ENCODE results near the gene MTPN.

The MTPN gene

GRCh38 chr7:135938563-135938962 is 38.6 kb downstream of the MTPN start:
- Histone ChIP-seq H3K4me3 (ENCODE audit: low read length) (no peak overlapping the region), H3K36me3 (replicated peaks; ENCODE audit: insufficient read depth, low read length) (no peaks in the 10 kb centered on the region), H3K27me3 (replicated peaks; ENCODE audit: insufficient read depth, low read length) (no peaks in the 10 kb centered on the region), H3K79me2 (ENCODE audit: low read length) (peaks cover 76% of the 10 kb centered on the region), H3K9me3 (replicated peaks; ENCODE audit: insufficient read depth, low read length) (no peaks in the 10 kb centered on the region), H4K20me1 (ENCODE audit: insufficient read depth, low read length) (no peaks in the 10 kb centered on the region; the same call in 1 of the 2 replicates), H3F3A (ENCODE audit: insufficient read depth, low read length) (no peaks in the 10 kb centered on the region), H3K9ac (ENCODE audit: low read length) (no peak overlapping the region), H3K4me2 (ENCODE audit: low read depth, low read length) (no peak overlapping the region), H3K27ac (ENCODE audit: low read length) (no peak overlapping the region), H2AFZ (ENCODE audit: low read length) (no peak overlapping the region), H3K9me2 (replicated peaks; ENCODE audit: insufficient read depth, low read length) (no peaks in the 10 kb centered on the region), H3K4me1 (ENCODE audit: low read length) (0 out of 2 replicates have a peak, but pooled peaks cover 5% of the 10 kb centered on the region)
- no peak for DNase-seq
- TF ChIP-seq EZH2 (optimal IDR thresholded peaks at IDR 0.05; ENCODE audit: low read depth, low read length) (no peak), EZH2phosphoT487 (IDR thresholded peaks at IDR 0.05; ENCODE audit: low read length) (no peak), CTCF (IDR thresholded peaks at IDR 0.05; ENCODE audit: low read length) (no peak)

GRCh38 chr7:135938086-135938485 is 39.1 kb downstream of the MTPN start:
- H3F3A ChIP-seq (ENCODE audit: insufficient read depth, low read length), result no peaks in the 10 kb centered on the region
- peaks cover 76% of the 10 kb centered on the region for H3K79me2 ChIP-seq (ENCODE audit: low read length)
- no peaks in the 10 kb centered on the region; the same call in 1 of the 2 replicates for H4K20me1 ChIP-seq (ENCODE audit: insufficient read depth, low read length)
- H2AFZ ChIP-seq (ENCODE audit: low read length), result no peak overlapping the region
- H3K9ac ChIP-seq (ENCODE audit: low read length), result no peak overlapping the region
- no peaks in the 10 kb centered on the region for H3K36me3 ChIP-seq (replicated peaks; ENCODE audit: insufficient read depth, low read length)
- H3K27ac ChIP-seq (ENCODE audit: low read length), result no peak overlapping the region
- H3K9me2 ChIP-seq (replicated peaks; ENCODE audit: insufficient read depth, low read length), result no peaks in the 10 kb centered on the region
- no peaks in the 10 kb centered on the region for H3K27me3 ChIP-seq (replicated peaks; ENCODE audit: insufficient read depth, low read length)
- H3K4me3 ChIP-seq (ENCODE audit: low read length), result no peak overlapping the region
- TF ChIP-seq EZH2phosphoT487 (IDR thresholded peaks at IDR 0.05; ENCODE audit: low read length) (no peak), EZH2 (optimal IDR thresholded peaks at IDR 0.05; ENCODE audit: low read depth, low read length) (no peak)
- no peak overlapping the region for H3K4me2 ChIP-seq (ENCODE audit: low read depth, low read length)
- H3K4me1 ChIP-seq (ENCODE audit: low read length), result 0 out of 2 replicates have a peak, but pooled peaks cover under 1% of the 10 kb centered on the region
- DNase-seq, result no peak
- H3K9me3 ChIP-seq (replicated peaks; ENCODE audit: insufficient read depth, low read length), result no peaks in the 10 kb centered on the region

- Histone ChIP-seq H4K20me1 (ENCODE audit: insufficient read depth, low read length) (no peaks in the 10 kb centered on the region; the same call in 1 of the 2 replicates), H3K79me2 (ENCODE audit: low read length) (peaks cover 65% of the 10 kb centered on the region), H3K4me2 (ENCODE audit: low read depth, low read length) (no peak overlapping the region), H3K4me3 (ENCODE audit: low read length) (no peak overlapping the region), H3K9me3 (replicated peaks; ENCODE audit: insufficient read depth, low read length) (no peaks in the 10 kb centered on the region), H3K9ac (ENCODE audit: low read length) (no peak overlapping the region), H3K36me3 (replicated peaks; ENCODE audit: insufficient read depth, low read length) (no peaks in the 10 kb centered on the region), H2AFZ (ENCODE audit: low read length) (no peak overlapping the region), H3K9me2 (replicated peaks; ENCODE audit: insufficient read depth, low read length) (no peaks in the 10 kb centered on the region), H3F3A (ENCODE audit: insufficient read depth, low read length) (no peaks in the 10 kb centered on the region), H3K4me1 (ENCODE audit: low read length) (no peaks in the 10 kb centered on the region), H3K27ac (ENCODE audit: low read length) (no peak overlapping the region), H3K27me3 (replicated peaks; ENCODE audit: insufficient read depth, low read length) (no peaks in the 10 kb centered on the region)
- DNase-seq, result no peak
- TF ChIP-seq CTCF (IDR thresholded peaks at IDR 0.05; ENCODE audit: low read length) (no peak), EZH2 (optimal IDR thresholded peaks at IDR 0.05; ENCODE audit: low read depth, low read length) (no peak), EZH2phosphoT487 (IDR thresholded peaks at IDR 0.05; ENCODE audit: low read length) (no peak)
These were observed 40.5 kb downstream of the MTPN start for GRCh38 chr7:135936497-135937217.

GRCh38 chr7:135934651-135935050 is 42.5 kb downstream of the MTPN start:
- no peaks in the 10 kb centered on the region for H3K4me1 ChIP-seq (ENCODE audit: low read length)
- no peaks in the 10 kb centered on the region for H3K36me3 ChIP-seq (replicated peaks; ENCODE audit: insufficient read depth, low read length)
- H3K79me2 ChIP-seq (ENCODE audit: low read length), result peaks cover 53% of the 10 kb centered on the region
- no peak overlapping the region for H3K9ac ChIP-seq (ENCODE audit: low read length)
- TF ChIP-seq EZH2phosphoT487 (IDR thresholded peaks at IDR 0.05; ENCODE audit: low read length) (no peak), EZH2 (optimal IDR thresholded peaks at IDR 0.05; ENCODE audit: low read depth, low read length) (no peak), CTCF (IDR thresholded peaks at IDR 0.05; ENCODE audit: low read length) (no peak)
- H3K9me3 ChIP-seq (replicated peaks; ENCODE audit: insufficient read depth, low read length), result no peaks in the 10 kb centered on the region
- H3K4me3 ChIP-seq (ENCODE audit: low read length), result no peak overlapping the region
- no peak overlapping the region for H2AFZ ChIP-seq (ENCODE audit: low read length)
- H3K9me2 ChIP-seq (replicated peaks; ENCODE audit: insufficient read depth, low read length), result no peaks in the 10 kb centered on the region
- H4K20me1 ChIP-seq (ENCODE audit: insufficient read depth, low read length), result no peaks in the 10 kb centered on the region; the same call in 1 of the 2 replicates
- no peaks in the 10 kb centered on the region for H3F3A ChIP-seq (ENCODE audit: insufficient read depth, low read length)
- no peak for DNase-seq
- H3K4me2 ChIP-seq (ENCODE audit: low read depth, low read length), result no peak overlapping the region
- no peaks in the 10 kb centered on the region for H3K27me3 ChIP-seq (replicated peaks; ENCODE audit: insufficient read depth, low read length)
- no peak overlapping the region for H3K27ac ChIP-seq (ENCODE audit: low read length)

All from MM.1S (cell line).